CD4-positive, alpha-beta T cell treated with Interleukin-2 at 100 ng/mL for 4 hours (primary cell): ENCODE data around the gene TMEM150C.

ENCODE experiments used
- DNase-seq: peaks from one replicate; pipeline ENCODE4 v3.0.0-alpha.2; 2020; ENCODE audit warnings: low spot score

The TMEM150C gene

GRCh38 chr4:82561786-82562563 is at the start of gene TMEM150C:
Gene TMEM150C (minus strand): TSS chr4:82561988. CDS start chr4:82504657, 57,331 bp downstream.
- no peak for DNase-seq

GRCh38 chr4:82611527-82611926 is 49.7 kb upstream of the TMEM150C start:
- no peak for DNase-seq

DNA sequence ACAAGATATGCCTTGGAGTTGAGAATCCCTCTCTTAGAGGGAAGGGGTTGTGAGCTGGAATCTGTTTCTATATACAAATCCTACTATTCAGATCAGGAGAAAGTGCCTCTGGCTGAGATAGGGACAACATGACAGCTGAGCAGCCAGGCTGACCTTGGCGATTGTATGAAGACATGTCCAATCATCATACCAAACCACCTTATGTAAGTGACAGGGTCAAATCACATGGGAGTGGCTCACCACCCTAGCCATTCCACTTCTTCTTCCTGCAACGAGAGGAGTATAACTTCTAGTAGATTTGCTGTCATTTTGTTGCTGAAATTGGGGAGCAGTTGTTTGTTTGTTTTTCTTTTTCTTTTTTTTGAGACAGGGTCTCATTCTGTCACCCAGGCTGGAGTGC is 48.3 kb upstream of the TMEM150C start:
- no peak for DNase-seq

GRCh38 chr4:82606622-82607021 is 44.8 kb upstream of the TMEM150C start:
- DNase-seq: no peak

GRCh38 chr4:82604522-82604921 is 42.7 kb upstream of the TMEM150C start:
- DNase-seq: no peak

GRCh38 chr4:82601242-82602015 is 39.6 kb upstream of the TMEM150C start:
- DNase-seq: no peak

DNA sequence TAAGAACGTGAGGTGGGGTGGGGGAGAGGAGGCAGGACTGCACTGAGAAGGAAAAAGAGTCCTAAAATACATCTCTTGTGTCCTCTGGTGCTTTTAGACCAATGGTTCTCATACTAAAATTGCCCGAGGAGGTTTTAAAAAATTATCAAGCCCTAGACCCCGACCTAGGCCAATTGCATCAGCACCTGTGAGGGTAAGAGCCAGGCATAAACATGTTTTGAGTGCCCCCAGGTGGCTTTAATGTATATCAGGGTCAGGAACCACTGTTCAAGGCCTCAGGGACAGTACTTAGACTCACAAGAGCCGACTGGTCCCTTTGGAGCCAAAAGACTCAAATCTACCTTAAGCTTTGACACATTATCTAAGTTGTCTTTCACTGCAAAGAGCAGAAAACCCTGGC is 37.5 kb upstream of the TMEM150C start:
- DNase-seq: no peak

DNA sequence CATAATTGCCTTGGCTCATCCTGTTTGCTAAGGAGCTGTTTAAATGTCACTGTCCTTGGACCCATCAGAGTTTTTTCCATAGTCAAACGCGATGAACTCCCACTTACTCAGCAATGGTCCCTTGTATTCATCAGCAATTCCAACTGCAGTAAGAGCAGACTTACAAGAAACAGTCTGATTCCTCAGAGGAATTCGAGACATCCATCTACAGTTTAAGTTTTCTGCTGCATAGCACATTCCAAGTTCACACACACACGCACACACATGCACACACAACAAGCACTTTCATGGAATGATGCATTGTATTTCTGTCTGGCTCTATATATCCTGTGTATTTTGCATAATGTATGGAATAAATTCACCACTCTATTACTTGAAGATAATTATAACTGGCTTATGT is 32.7 kb upstream of the TMEM150C start:
- DNase-seq: no peak

DNA sequence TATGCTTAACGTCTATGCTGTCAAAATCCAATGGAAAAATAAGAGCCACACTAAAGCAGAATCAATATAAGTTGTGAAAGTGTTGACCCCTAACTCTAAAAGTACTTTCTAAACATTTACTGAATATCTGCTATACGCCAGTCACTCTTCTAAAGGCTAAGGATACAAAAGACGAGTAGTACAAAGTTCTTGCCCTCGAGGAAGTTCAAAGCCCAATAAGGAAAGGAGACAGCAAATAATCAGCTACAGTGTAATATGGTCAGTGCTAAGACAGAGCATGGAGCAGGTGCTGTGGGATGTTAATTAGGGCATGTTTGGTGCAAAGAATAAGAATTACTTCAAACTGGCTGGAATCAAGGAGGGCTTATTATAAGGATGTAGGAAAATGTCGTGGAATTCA is 31.6 kb upstream of the TMEM150C start:
- no peak for DNase-seq

DNA sequence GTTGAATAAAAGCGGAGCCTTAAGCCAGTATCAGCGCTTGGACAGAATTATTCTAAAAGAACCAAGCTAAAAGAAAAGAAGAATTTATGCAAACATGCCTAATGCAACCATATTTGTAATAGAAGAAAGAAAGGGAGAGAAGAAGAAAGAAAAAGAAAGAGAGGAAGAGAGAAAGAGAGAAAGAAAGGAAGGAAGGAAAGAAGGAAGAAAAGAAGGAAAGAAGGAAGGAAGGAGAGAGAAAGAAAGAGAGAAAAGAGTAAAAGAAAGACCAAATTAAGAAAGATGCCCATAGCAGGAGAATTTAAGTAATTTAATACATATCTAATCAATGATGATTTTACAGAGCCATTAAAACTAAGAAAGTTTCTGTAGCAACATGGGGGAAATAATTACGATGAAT is 30.9 kb upstream of the TMEM150C start:
- no peak for DNase-seq

DNA sequence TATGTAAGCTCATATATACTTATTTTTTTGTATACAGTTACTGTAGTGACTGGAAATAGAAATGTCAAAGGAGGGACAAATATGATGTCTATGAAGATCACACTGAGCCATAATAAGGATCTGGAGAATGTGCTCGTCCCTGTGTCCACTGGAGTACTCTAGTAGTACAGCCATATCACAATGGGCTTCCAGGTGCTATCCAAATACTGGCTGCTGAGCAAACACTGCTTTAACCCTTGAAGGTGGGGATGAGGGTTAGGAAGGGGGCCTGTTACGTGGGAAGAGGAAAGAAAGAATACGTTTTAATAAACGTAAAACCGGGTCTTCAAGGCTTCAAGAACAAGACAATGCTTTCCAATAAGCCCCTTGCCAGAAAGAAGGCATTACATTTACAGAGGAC is 29.8 kb upstream of the TMEM150C start:
- DNase-seq: no peak

- DNase-seq: no peak
Measured at GRCh38 chr4:82589756-82590155, 28.0 kb upstream of the TMEM150C start.

DNA sequence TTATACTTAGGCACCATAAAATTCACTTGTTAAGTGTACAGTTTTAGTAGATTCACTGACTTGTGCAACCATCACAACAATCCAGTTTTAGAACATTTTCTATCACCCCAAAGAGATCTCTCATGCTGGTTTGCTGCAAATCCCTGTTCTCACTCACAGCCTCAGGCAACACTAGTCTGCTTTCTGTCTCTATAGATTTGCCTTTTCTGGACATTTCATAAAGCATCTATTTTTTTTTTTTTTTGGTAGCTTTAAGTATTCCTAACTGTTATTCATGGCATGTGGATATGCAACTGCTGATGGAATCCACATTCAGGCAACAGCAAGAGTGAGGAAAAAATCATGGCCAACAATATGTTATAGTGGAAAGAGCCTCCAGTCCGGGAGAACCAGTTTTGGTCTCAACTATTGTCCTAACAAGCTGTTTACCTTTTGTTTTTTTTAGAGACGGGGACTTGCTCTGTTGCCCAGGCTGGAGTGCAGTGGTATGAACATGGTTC is 27.0 kb upstream of the TMEM150C start:
- DNase-seq: no peak

- DNase-seq: no peak
Measured at GRCh38 chr4:82587826-82588540, 26.2 kb upstream of the TMEM150C start.

GRCh38 chr4:82585690-82586435 is 24.1 kb upstream of the TMEM150C start:
- no peak for DNase-seq

- no peak for DNase-seq
Measured at GRCh38 chr4:82584931-82585330, 23.1 kb upstream of the TMEM150C start.

DNA sequence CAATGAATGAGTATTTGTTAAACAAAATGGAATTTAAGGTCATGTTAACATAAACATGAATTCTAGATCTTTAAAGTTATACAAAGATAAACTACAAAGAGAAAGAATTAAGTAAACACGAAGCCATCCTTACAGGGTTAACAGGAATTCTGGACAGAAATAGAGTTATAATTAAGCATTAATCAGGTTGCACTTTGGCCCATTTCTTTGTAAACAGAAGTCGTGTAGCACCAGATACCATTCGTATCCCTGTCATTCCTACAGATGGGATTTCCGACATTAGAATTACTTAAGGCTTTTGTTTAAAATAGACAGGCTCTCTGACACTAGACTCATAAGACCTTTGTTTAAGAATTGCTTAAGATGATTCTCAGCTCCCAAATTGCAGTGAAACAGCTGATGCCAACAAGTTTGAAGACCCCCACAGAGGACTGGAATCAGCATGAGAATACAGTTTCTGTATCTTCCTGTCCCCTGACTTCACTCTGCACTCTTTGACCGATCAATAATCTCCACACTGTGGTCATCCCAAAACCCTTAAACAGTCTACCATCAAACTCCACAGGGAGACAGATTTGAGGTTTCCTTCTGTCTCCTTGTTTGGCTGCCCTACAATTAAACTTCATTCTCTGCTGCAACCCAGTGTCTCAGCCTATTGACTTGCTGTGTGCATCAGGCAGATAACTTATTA is 22.3 kb upstream of the TMEM150C start:
- DNase-seq: no peak

DNA sequence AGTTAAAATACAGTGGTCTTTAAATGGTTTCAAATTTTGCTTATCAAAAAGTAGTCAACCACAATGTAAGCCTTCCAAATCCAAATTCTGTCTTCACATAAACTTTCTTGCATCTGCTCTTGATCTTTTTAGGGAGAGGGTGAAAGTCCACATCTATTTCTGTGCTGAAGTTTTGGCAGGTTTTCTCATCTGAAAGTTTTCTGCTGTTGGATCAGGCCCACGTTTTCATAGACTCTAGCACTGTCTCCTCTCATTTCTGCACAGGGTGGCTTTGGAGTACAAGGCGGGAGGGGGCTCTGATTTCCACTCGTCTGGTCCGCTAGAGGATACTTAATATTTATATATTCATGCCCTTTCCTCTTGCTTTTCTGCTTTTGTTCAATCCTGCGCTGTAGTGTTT is 18.1 kb upstream of the TMEM150C start:
- DNase-seq: no peak

DNA sequence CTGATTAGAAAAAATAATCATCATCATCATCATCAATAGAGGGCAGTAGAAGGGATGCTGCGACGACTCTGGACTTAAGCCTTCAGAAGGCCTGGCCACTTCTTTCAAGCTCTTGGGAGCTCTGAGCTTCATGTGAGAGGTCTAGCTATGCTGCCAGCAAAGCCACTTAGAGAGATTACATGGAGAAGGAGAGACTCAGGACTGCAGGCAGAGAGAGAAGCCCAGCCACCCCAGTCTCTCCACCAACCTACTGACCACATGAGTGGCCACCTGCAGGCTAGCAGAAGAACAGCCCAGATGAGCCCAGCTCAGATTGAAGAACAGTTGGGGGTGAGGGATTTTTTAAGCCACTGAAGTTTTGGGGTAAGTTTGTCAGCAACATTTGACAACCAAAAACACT is 17.1 kb upstream of the TMEM150C start:
- no peak for DNase-seq

GRCh38 chr4:82577451-82577850 is 15.7 kb upstream of the TMEM150C start:
- DNase-seq: no peak

DNA sequence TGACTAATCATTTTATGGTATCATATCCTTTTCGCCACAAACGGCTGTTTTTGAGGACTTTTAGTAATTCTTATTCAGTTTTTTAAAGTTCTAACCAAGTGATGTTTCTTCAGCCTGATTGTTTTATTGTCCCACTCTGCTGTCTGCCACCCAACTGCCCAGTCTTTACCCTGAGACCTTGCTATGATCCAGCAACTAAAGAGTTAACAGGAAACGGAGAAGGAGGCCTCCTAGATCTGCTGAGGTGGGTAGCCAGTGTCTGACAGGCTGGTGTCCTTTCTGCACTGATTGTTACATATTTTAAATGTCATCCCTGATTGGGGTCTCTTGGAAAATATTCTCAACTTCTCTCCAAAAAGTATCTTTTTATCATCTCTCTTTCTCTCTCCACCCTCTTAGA is 7.9 kb upstream of the TMEM150C start:
- no peak for DNase-seq
